ENCODE results near the gene CD86. TPM values are rescaled to one million over a fixed set of nuclear protein-coding genes. Genes with fewer than 3 reads are reported as not detected.

CD86 gene
- total and polyA plus RNA-seq, 10 donors: 9.8 to 41.8 (median 25.3) TPM

DNA sequence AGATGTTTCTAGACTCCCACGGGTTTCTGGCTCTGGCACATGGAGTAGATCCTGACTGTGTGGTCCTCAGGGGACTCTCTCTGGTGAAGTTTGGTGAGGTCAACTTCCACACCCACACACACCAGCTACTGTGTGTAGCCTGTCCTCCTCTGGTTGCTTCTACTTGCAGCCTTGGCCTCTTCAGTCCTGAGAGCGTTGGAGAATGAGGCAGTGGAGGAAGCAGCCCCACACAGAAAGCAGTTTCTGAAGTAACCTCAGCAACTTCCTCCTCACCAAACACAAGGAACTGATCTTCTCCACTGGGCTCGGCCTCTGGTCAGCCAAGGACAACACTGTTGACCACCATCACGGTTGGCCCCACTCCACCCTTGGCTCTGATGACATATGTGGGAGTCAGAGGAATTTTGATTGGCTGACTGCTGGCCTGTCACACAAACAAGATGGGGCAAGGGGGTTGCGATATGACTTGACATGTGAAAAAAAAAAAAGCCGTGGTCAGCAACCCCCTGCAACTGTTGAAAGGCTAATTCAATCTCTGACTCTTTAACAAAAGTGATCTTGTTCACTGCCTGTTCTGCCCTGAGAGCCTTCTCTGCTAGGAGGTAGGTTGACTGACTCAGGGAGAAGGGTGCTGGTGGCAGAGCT lies 19.6 kb downstream of the CD86 start:
- peak overlapping the region in 1 of 8 donors; percentile 14 for H3K4me3 ChIP-seq
- peak overlapping the region in 5 of 8 donors; percentile 49 to 82 (median 75) for H3K27ac ChIP-seq
- intact Hi-C loops (cut with DNase I; ENCODE audit: low total_unique reads): no loop called here
- 29 to 49% (median 37%) methylated on average over 6 of the region's 6 CpGs for WGBS, 5 donors
- no peaks in the 10 kb centered on the region for H3K9me3 ChIP-seq
- no peaks in the 10 kb centered on the region for H3K36me3 ChIP-seq
- peaks cover 5 to 58% (median 47%) of the 10 kb centered on the region in 6 donors for H3K4me1 ChIP-seq
- peak in 2 of 3 donors; percentile 58 to 69 for TF ChIP-seq POLR2AphosphoS5 (IDR thresholded peaks at IDR 0.05)
- TF ChIP-seq, protein P1, sequence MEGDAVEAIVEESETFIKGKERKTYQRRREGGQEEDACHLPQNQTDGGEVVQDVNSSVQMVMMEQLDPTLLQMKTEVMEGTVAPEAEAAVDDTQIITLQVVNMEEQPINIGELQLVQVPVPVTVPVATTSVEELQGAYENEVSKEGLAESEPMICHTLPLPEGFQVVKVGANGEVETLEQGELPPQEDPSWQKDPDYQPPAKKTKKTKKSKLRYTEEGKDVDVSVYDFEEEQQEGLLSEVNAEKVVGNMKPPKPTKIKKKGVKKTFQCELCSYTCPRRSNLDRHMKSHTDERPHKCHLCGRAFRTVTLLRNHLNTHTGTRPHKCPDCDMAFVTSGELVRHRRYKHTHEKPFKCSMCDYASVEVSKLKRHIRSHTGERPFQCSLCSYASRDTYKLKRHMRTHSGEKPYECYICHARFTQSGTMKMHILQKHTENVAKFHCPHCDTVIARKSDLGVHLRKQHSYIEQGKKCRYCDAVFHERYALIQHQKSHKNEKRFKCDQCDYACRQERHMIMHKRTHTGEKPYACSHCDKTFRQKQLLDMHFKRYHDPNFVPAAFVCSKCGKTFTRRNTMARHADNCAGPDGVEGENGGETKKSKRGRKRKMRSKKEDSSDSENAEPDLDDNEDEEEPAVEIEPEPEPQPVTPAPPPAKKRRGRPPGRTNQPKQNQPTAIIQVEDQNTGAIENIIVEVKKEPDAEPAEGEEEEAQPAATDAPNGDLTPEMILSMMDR (IDR thresholded peaks at IDR 0.05 in 8 of 11, conservative IDR thresholded peaks at IDR 0.05 in 3 of 11): no peak
- no peak for TF ChIP-seq POLR2A (IDR thresholded peaks at IDR 0.05)
- DNase-seq: peak; percentile 76
- H3K27me3 ChIP-seq (replicated peaks in 1 of 7): no peaks in the 10 kb centered on the region

DNA sequence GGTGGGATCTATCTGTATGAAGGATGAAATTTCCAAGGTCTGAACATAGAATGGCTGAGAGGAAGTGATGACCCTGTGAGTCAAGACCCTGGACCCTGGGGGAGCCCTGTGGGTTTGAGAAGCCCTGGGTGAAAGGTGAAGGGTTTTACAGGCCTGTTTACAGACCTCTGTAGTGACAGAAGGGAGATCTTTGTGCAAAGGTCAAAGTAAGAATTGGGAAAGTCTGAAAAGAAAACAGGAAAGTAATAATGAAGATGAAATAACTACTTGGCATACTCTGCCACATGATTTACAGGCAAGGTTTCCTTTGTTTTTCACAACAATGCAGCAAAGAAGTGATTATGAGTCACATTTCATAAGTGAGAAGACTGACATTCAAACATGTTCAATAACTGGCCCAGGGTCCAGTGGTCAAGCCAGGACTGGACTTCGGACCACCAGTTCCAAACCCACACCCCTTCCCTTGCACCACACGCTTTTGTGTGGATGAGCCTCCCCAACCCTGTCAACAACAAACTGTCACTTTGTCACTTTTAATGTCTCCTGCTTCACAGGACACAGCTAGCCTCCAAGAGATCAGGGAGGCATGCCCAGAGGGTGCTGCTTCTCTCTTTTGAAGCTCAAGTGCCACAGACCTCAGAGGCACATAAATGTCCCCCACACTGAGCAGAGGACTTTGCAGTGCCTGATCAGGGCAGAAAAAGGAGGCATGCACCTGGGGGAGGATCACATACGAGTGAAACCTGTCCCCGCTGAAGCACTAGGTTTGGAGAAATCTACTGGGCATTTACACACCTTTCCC lies 21.5 kb downstream of the CD86 start:
- Histone ChIP-seq H3K4me3 (peak overlapping the region in 2 of 8 donors; percentile 21 to 68), H3K36me3 (no peaks in the 10 kb centered on the region), H3K9me3 (no peaks in the 10 kb centered on the region), H3K4me1 (peaks cover 5 to 65% (median 47%) of the 10 kb centered on the region in 6 donors), H3K27ac (peak overlapping the region in 6 of 8 donors; percentile 15 to 82 (median 74)), H3K27me3 (replicated peaks in 1 of 7) (no peaks in the 10 kb centered on the region)
- DNase-seq: no peak
- 56 to 75% (median 65%) methylated on average over 4 of the region's 4 CpGs for WGBS, 5 donors
- intact Hi-C loops (cut with DNase I; ENCODE audit: low total_unique reads): no loop called here
- TF ChIP-seq, protein P1 (IDR thresholded peaks at IDR 0.05 in 8 of 11, conservative IDR thresholded peaks at IDR 0.05 in 3 of 11): no peak
- TF ChIP-seq POLR2A (IDR thresholded peaks at IDR 0.05) (no peak), POLR2AphosphoS5 (IDR thresholded peaks at IDR 0.05) (no peak)

DNA sequence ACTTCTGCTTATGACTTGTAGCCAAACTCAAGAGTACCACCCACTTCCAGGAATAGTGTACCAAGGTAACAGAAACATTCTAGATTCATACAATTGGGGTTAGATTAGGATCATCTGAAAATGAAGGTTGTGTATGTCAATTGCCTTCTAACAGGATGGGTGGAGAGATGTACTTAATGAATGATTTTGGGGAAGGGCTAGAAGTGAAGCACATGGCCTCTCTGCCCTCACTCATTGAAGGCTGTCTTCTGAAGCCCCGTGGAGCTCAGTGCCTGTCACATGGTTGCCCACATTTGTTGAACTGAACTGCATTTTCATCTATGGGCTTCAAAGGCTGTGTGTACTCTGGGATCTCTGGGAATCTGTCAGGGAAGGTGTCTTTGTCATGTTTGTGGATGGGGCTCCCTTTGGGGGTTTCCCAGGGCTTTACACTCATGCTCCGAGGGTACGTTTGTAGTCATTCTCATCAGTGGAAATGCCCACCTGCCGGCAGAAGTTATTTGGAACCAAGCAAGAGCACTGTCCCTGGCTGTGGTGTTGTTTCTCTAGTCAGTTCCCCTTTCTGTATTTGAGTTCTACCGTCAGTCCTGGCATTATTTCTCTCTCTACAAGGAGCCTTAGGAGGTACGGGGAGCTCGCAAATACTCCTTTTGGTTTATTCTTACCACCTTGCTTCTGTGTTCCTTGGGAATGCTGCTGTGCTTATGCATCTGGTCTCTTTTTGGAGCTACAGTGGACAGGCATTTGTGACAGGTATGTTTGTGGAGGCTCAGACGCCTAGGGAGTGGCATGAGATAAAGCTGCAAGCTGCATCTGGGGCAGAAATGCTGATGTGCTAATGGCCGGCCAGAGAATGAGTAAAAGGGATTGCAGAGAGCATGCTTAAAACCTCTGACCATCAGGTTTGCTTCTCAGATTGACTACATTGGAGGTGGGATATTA lies 22.4 kb downstream of the CD86 start:
- Histone ChIP-seq H3K4me3 (peak overlapping the region in 7 of 8 donors; percentile 0 to 68 (median 25)), H3K9me3 (no peaks in the 10 kb centered on the region), H3K4me1 (peaks cover 5 to 74% (median 47%) of the 10 kb centered on the region in 6 donors), H3K27me3 (replicated peaks in 1 of 7) (no peaks in the 10 kb centered on the region), H3K36me3 (no peaks in the 10 kb centered on the region), H3K27ac (peak overlapping the region in 6 of 8 donors; percentile 15 to 82 (median 74))
- intact Hi-C loops (cut with DNase I; ENCODE audit: low total_unique reads): no loop called here
- TF ChIP-seq POLR2AphosphoS5 (IDR thresholded peaks at IDR 0.05): peak in 1 of 3 donors; percentile 19
- peak in 1 of 3 donors; percentile 47 for TF ChIP-seq POLR2A (IDR thresholded peaks at IDR 0.05)
- TF ChIP-seq, protein P1 (IDR thresholded peaks at IDR 0.05 in 8 of 11, conservative IDR thresholded peaks at IDR 0.05 in 3 of 11): peak in 3 of 11 experiments; percentile 17 to 37 (median 25)
- 25 to 47% (median 35%) methylated on average over 9 of the region's 9 CpGs for WGBS, 5 donors
- DNase-seq: no peak

Measured in spleen (tissue), 11 donors.